Stimulated activated CD4-positive, alpha-beta T cell treated with anti-CD3 and anti-CD28 coated beads, TNF-alpha, amount 100 ng/mL, for 1 hour (primary cell): Measurements from ENCODE around the gene IBA57.

Source experiments
- DNase-seq, 3 donors: peaks; one replicate each; pipeline ENCODE4 v3.0.0-alpha.2; 2020; ENCODE audit warnings: low read depth in 3 of 3, low spot score in 1 of 3

Gene IBA57

DNA sequence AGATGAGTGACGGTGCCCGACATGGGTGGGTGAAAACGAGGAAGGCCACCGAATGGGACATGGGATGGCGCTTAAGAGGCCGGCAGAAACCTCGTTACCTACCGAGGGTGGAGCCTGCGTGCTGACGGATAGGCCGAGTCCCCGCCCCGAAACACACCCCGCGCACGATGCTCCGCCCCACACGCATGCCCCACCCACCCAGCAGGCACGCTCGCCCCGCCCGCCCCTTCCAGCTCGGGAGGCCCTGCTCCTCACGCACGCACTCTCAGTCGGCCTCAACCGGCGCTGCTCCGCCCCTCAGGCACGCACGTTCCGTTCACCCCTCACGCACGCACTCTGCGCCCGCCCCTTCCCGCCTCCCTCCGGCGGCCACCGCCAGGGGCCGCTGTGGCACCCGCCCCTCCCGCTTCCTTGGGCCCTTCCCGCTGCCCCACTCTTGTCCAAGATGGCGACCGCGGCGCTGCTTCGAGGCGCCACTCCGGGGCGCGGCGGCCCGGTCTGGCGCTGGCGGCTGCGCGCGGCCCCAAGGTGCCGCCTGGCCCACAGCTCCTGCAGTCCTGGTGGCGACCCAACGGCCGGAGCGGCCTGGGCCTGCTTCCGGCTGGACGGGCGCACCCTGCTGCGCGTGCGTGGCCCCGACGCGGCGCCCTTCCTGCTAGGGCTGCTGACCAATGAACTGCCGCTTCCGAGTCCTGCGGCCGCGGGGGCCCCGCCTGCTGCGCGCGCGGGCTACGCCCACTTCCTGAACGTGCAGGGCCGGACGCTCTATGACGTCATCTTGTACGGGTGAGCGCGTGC lies at the start of gene IBA57:
IBA57 (plus strand) TSS at position 433 of the 798 bp plus-strand sequence; CDS start at position 446, 13 bp downstream.
- peak; percentile 99 to 100 (median 100) for DNase-seq

GRCh38 chr1:228117335-228117734 lies 48.3 kb upstream of the IBA57 start:
- DNase-seq = no peak

GRCh38 chr1:228118040-228118439 lies 47.6 kb upstream of the IBA57 start:
- no peak for DNase-seq

DNA sequence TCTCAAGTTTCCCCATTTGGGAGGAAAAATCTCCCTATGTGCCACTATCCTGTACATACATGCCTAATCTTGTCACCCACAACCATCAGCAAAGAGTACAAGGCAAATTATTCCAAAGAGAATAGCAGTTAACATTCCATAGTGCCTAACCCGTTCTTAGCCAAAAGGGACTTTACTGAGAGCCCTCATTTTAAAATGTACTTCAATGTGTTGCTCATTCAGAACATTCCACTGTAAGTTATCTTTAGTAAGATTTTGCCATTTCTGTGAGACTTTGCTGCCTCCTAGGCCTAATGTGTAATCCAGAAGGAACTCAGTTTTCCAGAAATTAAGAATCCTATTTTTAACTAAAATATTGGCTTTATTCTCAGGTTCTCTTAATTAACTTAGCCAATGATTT lies 45.3 kb upstream of the IBA57 start:
- DNase-seq = no peak

GRCh38 chr1:228120857-228121489 lies 44.6 kb upstream of the IBA57 start:
- DNase-seq = no peak

DNA sequence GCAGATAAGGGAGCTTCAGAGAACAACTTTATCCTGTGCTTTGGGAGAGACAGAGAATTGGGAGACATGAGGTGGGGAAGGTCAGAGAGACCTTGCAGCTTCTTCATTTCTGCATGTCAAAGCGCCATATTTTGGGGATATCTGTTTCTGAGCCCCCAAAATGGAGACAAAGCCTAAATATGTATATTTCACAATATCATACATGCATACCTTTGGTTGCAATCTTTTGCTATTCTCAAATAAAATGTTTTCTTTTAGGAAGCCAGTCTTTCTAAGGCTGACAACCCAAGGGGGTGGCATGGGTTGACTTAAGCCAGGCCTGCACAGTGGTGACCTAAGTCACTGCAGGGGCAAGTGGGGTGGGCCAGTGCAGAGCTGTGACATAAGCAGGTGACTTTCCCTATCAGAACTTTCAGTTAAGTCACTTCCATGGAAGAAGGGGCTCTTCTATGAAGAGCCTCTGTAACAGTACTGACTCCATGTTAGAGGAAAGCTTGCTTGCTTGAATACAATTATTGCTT lies 42.6 kb upstream of the IBA57 start:
- DNase-seq = no peak

DNA sequence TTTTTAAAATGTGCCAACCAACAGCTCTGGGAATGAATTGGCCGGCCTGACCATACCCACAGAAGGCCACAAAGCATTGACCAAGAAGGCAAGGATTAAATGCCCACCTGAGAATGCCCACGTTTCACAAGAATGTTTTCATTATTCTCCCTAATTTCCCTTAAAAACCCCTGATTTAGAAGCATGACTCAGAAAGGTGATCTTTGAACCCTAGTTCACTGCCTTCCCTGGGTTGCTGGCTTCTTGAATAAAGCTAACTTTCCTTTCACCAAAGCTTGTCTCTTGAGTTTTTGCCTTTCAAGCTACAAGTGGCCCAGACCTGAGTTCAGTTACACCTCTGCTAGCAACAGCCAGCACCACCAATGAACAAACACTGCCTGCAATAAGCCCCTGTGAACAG lies 42.1 kb upstream of the IBA57 start:
- no peak for DNase-seq

GRCh38 chr1:228125185-228125584 lies 40.4 kb upstream of the IBA57 start:
- no peak for DNase-seq

DNA sequence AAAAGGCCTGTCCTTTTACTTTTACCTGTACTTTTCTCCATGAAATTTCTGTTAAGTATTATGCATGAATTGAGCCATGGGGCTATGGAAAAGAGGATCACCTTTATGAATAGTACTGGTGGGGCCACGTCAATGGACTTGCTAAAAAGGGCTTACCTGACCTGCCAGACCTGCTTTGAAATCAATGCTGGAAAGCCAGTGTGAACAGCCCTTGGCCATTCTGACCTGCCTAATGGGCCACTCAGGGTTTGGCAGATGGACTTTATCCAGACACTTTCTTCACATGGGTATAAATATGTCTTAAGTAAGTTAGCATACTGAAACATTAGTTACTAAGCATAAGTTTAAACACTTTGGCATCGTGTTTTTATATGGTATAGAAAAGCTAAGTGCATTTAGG lies 33.8 kb upstream of the IBA57 start:
- no peak for DNase-seq

- no peak for DNase-seq
Observed at GRCh38 chr1:228134591-228134990, 31.0 kb upstream of the IBA57 start.

GRCh38 chr1:228136901-228137300 lies 28.7 kb upstream of the IBA57 start:
- DNase-seq = no peak

DNA sequence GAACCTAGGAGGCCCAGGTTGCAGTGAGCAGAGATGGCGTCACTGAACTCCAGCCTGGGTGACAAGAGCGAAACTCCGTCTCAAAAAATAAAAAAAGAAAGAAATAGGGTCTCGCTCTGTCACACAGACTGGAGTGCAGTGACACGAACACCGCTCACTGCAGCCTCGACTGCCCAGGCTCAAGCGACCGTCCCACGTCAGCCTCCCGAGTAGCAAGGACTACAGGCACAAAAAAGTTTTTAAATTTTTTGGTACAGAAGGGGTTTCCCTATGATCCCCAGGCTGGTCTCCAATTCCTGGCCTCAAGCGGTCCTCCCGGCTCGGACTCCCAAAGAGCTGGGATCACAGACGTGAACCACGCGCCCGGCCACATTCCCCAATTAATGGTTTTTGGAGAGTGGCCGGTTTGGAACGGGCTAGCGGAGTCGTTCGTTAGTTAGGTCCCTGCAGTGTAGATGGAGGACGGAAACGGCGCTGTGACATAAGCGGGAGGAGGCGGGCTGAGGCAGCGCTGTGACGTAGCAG lies 26.1 kb upstream of the IBA57 start:
- no peak for DNase-seq

GRCh38 chr1:228139931-228140723 lies 25.5 kb upstream of the IBA57 start, which contains the start of gene GUK1:
Gene GUK1, plus strand, starts transcription at chr1:228140279. Its CDS starts 24 bp downstream, at chr1:228140303.
- DNase-seq = peak; percentile 100

GRCh38 chr1:228140724-228141225 lies 24.8 kb upstream of the IBA57 start:
- no peak for DNase-seq

DNA sequence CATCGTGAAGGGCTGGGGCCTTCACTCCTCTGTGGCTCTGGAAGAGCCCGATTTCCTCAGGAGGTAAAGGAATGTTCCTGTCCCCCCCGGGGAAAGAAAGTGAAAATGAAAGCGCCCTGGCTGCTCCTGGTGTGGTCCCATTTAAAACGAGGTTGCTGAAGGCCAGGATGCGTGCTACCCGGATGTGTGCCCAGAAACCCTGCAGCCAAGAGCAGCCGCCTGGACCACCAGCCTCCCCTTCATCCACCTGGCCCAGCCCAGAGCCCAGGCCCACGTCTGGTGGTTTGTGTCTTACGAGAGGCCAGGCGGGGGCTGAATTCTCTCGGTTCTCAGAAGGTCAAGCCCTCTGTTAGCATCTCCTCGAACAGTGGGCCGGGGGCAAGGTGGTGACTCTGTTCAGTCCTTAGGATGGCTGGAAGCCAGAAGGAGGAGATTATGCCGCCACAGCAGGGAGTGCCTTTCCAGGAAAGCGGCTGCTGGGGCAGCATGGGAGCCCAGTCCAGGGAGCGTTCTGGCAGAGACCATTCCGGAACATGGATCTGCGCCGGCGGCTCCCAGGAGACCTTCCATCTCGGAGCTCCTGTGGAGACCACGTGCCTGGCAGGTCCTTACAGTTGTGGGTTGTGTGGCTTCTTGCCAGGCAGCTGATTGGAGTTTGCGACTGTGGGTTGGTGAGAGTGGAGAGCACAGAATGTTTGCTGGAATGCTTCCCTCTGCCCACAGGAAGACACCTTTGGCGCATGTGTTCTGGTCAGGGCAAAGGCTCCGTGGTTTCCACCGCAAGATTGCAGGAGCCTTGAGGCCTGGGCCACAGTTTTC lies 24.2 kb upstream of the IBA57 start:
- DNase-seq = no peak

DNA sequence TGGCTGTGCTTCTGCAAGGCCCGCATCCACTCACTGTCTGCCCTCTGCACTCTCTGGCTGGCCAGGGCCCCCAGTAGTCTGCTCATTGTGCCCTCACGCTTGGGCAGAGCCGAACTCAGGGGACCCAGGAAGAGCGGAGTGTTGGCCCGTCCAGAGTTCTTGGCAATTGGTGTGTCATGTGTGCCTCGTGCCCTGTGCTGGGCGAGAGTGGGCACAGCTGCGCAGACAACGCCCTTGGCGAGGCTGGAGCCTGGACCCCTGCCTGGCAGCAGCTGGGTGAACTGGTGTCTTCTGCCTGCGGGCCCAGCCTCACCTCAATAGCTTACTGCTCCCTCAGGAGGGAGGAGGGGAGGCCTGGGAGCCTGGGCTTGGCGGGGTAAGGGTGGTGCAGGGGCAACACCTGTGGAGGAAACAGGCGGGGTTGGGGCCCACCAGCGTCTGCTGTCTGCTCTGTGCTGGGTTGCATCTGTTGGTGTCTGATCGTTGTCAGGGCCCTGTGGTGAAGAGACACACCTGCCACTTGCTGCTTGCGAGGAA lies 23.4 kb upstream of the IBA57 start:
- DNase-seq = no peak

GRCh38 chr1:228142701-228143136 lies 22.9 kb upstream of the IBA57 start:
- DNase-seq = no peak

GRCh38 chr1:228143480-228144192 lies 22.0 kb upstream of the IBA57 start:
- no peak for DNase-seq
